GM11168 (cell line): ENCODE measurements around the gene KY.

Experiments
- in situ Hi-C: fragments of 300-500 bp; cut with MboI; formaldehyde crosslinking; loops from one replicate; pipeline ENCODE4 v1.12.0; 2022; ENCODE audit warnings: low sequenced_read_pairs; ENCODE audit not compliant: unreplicated experiment

Gene KY

DNA sequence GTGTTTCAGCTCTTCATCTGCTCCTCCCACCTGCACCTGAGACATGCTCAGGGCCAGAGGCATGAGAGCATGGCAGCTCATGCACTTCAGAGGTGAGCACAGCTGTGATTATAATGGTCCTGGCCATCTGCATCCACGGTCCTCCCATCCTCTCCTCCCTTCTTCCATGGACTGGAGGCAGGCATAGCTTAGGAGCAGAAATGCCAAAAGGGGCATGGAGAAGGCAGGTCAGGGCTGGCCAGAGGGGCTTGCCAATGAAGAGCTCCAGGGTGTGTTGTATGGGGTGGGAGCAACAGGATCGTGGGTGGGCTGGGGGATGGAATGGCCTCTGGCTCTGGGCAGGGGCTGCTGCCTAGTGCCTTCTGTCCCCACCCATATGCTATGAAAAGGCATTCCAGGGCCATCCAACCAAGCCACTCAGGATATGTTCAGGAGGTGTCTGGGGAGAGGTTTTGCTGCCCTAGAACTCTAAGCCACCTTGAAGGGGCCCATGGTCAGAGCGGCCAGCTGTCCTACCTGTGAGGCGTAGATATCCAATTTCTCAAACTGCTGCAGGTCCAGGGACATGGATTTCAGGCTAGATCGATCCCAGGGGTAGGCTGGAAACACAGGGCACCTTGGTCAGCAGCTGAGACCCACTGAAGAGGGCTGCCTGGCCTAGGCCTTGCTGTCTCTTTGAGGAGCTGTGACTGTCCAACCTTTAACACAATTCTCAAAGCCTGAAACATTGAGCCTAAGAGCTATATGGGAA, 26.1 kb downstream of the KY start:
- in situ Hi-C loops: no loop called here

DNA sequence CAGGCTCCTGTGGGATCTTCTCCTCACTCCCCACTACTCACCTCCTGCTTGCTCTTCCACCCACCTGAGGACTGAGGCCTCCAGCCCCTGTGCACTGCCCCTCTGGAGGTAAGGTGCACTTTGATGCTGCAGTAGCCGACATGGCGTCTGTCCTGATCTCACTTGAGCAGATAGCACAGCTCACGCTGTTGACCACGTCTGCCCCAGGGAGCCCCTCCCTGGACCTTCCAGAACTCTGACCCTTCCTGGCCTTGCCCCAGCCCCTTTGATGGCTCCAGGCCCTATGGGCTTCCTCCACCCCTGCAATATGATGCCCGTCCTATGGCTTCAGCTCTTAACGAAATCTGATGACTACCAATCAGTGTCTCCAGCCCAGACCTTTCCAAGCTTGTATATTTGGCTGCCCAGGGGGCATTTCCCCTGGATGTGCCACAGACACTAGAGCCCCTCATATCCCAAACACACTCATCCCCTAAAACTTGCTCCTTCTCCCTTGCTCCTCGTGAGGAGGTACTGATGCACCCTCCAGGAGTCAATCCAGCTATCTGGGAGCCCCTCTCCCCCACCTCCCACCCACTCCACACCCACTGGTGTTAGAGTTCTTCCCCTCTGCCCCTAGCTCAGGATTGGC, 27.1 kb downstream of the KY start:
- in situ Hi-C loops: no loop called here

DNA sequence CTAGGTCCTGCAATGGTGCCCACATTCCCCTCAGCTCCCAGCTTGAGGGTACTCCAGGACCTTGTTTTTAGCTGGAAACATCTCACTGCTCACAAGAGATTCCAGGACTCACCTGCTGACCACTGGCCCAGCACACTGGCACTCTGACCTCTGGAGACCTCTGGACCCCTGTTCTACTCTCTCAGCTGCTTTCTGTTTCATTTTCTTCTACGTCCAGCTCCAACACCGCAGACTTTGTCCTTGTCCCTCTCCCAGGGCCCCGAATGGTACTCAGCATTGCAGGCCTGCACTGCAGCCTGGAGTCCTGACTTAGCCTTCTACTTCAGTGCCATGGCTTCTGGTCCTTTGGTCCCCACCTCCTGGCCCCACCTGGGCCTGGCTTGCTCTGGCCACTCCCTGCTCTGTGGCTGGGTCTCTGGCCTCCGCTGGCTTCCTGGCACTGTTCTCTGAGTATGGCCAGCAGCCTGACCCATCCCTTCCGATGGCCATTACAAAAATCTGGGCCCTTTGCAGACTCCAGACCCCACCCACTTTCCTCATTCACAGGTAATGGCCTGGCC, 27.9 kb downstream of the KY start:
- in situ Hi-C loops: no loop called here

DNA sequence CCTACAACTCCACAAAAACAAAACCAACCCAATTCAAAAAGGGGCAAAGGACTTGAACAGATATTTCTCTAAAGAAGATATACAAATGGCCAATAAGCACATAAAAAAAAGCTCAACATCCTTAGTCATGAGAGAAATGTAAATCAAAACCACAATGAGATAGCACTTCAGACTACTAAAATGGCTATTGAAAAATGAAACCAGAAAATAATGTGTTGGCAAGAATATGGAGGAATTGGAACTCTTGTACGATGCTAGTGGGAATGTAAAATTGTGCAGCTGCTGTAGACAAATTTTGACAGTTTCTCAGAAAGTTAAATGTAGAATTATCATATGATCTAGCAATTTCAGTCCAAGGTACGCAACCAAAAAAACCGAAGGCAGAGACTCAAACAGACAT, 29.0 kb downstream of the KY start:
- in situ Hi-C loops: no loop called here

DNA sequence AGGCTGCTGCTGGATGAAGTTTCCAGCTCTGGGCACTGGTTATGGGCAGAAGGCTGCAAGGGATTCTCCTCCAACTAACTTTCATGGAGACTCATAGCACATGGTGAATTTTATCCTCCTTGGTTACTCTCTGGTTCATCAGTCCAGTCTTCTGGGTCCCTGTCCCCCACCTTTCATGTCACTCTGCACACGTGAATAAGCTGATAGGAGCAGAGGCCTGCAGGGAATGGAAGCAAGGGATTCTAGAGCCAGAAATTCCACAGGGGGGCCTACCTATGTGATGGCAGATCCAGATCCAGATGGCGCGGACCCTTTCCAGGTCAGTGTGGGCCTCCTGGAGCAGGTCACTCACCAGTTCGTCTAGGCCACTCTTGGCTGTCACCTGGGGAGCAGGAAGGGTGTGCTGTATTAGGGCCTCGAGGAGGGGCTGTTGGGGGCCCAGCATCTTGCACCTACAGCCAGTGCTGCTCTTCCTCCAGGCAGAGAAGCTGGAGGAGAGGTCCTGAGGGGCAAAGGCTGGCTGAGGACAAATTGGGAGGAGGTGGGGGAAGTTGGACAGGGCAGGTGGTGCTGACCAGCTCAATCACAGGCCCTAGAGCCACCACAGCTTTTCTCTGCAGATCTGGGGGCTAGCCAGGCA, 30.2 kb downstream of the KY start:
- in situ Hi-C loops: no loop called here

DNA sequence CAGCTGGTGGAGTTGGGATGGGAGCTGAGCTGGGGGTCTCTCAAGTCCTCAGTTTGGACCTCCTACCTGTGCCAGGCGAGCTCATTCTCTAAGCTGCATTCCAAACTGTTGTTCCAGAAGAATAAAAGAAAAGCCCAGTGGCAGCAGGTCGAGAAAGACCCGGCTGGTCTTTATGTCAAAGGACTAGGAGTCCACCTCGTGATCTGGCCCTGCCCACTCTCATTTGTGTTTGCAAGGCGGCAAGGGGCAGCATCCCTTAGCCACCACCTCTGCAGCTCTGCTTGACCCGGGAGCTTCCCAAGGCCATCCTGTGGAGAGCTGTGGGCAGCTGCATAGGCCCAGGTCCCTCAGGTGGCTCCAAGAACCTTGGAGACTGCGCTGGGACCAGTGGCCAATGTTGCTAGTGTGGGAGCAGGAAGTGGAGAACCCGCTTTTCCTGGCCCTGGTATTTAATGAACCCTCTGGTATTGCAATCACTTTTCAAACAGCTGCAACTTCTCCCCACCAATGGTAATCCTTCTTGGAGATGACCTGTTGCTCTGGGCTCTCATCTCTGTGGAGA, 30.9 kb downstream of the KY start:
- in situ Hi-C loops: no loop called here

DNA sequence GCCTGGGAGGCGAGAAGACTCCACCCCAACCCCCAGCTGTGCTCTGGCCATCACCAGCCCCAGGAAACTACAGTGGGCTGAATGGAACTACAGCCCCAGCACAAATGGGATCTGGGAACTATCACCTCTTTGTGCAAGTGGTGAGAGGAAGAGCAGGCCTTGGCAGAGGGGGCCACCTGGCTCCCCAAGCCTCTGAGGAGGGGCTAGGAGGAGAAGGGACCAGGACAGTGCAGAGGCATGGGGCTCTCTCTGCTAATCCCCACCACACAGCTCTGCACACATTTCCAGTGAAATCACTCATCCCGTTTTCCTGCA, 31.6 kb downstream of the KY start:
- in situ Hi-C loops: no loop called here

DNA sequence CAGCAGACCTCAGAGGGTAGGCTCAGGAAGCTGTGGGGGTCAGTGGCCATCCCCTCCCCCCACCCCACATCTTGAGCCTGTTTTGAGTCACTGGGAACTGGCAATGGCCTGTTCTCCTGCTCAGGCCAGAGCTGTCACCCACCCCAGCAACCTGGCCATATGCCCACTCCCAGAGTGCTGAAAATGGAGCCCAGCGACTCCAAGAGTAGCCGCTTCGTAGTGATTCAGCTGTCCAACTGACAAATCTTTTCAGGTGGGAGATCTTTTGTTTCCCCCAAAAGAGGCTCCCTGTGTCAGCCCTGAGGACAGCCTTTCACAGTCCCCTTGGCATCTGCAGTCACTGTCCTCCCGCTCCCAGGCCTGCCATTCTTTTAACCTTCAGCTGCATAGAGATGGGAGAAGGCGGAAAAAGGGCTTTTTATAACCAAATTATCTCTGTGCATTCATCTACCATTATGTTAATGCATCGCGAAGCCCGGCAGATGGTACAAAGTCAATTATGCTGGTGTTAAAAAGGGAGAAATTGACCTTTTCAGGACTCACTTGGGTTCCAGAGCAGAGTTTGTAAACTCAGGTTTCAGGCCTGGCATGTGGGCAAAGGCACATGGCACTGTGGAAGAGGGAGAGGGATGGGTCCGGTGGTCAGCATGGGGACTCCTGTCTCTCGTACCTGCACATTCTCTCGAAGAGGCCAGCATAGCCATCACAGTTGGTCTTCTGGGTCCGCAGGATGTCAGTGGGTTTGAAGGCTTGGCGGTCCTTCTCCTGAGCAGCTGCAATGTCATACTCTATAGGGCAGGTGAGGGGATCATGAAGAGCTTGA, 32.1 kb downstream of the KY start:
- in situ Hi-C loops: no loop called here

DNA sequence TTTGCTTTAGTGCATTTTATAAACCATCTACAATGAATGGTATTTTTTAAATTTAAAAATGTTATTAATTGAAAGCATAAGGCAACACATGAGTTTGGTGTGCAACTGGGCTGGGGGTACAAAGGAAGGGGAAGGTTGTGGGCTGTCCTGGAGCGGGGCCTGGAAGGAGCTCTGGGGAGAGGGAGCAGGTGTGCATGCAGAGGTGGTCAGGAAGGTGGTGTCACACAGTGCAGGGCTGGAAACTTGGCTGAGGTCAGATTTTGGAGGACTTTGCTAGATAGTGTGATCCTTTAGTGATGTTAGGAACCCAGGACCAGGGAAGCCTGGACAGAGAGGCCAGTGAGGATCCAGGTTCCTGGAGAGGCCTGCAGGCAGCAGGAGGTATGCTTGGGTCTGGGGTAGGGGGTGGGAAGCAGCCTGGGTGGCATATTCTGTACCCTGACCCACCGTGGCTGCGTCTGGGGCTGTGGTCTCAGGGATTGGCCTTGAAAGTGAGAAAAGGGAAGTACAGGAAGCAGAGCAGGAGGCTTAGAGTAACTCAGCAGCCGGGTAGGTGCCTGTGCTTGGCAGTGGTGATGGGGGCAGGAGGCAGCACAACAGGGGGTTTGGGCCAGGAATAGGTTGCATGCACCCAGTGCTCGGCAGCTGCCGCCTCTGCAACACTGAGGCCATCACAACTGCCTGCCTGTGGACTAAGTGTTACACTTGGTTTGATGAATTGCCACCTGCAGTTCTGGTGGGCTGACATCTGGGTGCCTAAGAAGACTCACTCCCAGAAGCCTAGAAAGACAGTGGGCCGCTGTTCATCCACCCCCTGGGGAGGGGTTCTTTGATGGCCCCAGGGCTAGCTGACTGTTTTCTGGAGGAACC, 33.0 kb downstream of the KY start:
- in situ Hi-C loops: no loop called here

DNA sequence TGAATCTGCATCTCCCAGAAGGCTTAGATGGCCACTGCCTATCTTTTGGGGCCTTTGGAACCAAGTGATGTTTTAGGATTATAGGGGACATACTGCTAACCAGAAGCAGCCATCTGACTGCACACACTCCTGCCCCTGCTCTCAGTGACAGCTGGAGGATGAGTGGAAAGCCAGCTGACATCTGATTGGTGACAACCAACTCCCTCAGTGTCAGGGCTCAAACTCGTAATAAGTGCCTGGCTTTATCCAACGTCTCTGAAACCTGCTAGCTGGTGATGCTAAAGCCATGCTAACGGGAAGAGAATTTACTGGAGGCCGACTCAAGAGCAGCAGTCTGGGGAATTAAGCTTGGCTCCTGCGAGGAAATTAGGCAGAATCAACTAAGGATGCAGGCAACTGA, 35.1 kb downstream of the KY start:
- in situ Hi-C loops: no loop called here

DNA sequence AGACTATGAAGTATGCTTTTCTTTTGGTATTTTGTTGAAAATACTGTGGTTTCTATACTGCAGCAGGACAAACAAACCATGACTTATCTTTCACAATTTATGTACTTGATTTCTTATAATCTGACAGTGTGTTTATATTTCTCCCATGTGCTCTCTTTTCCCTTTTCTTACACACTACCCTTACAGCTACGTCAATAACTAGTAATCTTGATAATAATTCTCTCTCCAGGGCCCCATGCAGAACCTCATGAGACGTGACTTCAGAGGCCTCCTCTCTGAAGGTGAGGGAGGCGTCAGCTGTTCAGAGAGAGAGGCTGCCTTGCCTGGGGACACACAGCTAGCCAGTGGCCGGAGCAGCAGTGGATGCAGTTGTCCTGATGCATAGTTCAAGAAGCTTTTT, 35.9 kb downstream of the KY start:
- in situ Hi-C loops: no loop called here

DNA sequence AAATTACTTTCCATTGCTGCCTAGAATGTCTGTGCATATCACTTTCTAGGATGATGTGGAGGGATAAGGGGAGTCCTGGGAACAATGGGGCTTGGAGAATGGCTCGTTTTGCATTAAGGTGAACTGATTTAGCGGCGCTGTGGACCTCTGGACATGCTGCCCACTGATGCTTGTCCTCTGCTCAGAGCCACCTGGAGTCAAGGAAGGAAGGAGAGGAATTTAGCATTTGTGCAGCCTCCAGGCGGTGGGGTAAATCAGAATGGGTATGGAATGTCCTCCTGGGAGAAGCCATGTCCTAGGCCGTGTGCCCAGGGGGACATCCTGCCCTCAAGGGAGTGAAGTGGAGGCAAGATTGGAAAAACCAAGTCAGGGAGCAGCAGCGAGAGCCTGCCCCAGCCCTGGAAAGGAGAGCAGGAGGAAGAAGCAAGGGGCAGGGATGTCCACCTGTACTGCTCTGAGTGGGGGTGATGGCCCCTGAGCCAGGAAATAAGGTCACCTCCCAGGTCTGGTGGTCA, 37.8 kb downstream of the KY start:
- in situ Hi-C loops: no loop called here

DNA sequence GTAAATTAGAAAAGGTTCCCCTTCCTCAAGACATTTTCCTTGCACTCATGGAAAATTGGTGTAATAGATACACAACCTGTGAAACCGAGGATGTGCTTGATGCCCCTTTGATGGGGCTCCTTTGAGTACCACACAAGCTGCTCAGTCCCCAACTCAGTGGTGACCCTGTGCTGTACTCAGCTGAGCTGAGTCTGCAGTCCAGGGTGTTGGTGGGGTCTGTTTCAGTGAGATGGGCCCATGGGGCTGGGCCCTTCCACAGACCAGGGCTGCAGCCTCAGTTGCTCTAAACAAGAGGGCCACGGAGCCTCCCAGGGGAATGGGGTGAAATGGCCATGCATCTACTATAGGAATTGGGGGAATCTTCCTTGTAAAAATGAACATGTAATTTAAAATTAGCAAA, 39.3 kb downstream of the KY start:
- in situ Hi-C loops: no loop called here

DNA sequence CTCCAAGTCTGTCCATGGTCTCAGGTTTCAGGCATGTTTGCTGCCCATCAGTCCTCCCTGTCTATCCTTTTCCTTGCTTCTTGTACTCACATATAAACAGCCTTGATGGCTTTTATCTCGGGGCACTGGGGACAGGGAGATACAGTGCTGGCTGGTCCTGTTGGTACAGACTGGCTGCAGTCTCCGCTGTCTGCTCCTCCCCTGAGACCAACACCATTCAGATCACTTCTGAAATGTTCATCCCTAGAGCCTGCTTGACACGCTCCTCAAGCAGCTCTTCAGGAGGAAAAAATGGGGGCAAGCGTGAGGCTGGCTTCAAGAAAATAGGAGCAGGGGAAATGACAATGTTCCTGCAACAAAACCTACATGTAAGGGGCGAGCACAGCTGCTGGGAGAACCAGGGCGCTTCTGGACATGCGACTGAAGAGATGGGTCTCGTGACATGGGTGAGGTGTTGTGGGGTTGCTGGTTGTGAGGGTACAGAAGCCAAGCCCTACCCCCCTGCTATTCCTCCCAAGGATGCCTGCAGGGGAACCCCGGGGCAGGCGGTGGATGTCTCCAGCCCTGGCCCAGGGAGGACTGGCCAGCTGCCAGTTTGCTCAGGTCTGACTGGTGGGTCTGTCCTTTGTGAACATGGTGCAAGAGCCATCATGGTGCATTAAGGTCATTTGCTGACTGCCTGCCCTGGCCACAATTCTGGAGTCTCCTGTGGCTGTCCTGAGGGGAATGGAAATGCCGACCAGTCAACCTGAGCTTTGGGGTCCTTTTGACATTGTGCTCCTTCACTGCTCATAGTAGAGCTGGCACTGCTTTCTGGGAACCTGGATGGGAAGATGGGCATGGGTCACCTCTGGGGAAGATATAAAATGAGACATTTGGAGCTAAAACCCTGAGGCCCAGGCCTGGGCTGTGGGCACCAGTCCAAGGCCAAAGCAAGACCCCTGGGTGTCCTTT, 40.1 kb downstream of the KY start:
- in situ Hi-C loops: no loop called here

DNA sequence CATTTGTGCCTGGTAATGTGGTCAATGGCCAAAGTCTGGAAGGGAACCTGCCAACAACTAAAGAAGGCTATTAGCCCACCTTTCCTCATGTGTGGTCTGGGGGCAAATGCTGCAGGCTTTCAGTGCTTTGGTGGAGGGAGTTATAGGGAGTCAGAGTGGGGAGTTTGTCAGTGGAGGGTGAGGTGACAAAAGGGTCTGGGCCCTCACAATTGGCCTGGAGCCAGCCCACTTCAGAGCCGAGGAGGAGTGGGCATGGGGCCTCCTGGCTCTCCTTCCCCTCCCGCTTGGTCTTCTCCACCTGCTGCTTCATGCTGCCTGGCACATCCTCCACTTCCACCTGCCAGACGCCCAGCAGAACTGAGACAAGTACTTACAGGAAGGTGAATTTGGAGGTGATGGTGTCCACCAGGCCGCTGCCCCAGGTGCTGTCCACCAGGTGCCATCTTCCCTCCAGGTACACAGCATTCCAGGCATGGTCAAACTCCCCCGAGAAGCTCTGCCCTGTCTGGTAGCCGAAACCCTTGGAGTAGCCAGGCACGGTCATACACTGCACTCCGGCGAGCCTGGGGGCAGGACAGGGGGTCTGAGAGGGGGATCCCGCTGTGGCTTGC, 40.9 kb downstream of the KY start:
- in situ Hi-C loops: no loop called here

DNA sequence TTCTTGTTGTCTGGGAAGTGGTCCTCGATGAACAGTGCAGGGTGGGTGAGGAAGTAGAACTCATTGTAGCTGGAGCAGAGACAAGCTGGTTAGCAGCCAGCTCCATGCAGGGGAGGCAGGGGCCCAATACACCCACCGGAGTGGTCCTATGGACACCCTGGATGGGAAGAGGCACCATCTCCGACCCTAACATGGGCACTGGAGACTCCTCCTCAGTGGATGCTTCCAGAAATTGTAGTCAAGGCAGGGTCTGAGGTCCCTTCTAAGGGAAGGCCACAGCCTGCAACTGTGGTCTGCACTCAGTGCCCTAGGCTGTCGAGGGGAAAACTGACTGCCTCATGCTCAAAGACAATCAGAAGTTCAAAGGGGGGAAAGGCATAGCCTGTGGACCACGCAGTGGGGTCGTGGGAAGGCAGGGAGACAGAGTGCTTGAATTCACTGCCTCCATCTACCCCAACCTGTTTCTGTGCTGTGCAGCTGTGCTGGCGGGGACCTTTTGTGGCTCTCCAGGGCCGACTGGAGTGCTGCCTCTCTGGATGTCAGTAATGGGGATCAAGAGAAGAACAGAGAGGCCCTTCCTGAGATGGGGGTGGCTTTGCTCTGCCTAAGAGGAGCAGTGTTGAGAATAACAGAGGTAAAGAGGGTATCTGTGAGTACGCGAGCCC, 41.9 kb downstream of the KY start:
- in situ Hi-C loops: no loop called here

DNA sequence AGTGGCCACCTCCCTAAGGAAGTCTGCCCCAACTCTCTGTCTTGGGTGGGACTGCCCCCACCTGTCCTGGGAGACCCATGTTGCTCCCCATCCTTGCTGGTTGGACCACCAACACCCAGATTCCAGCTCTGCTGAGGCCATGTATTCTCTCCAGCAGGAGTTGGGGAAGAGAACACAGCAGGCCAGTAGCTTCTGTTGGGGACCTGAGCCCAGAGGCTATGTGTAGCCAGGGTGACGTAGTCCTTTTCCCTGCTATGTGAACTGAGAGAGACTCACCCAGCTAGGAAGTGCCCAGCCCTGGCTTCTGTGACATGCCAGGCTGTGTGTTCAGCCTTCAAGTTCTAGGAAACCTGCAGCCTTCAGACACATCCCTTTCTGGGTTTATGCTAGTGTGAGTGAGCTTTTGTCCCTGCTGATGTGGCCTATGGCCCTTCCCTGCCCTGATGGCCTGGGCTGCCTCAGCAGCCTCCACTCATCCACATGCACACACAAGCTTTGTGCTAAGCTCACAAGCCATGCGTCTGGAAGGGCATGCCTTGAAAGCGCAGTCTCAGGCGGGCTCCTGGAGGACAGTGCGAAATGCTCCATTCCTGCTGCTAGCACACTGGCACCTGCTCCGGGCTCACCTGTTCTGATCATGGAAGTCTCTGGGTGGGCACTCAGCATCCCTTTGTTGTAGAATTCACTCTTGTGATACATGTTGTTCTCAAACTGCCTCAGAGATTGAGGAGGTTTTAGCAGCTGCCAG, 42.6 kb downstream of the KY start:
- in situ Hi-C loops: no loop called here
